HL-60/S4 (cell line): ENCODE measurements around the gene CD3E.

Experiments used
- in situ Hi-C: fragments of 300-500 bp; cut with MboI; formaldehyde crosslinking; loops from 2 replicates; pipeline ENCODE4 v1.14.3; 2022; ENCODE audit warnings: low sequenced_read_pairs

Gene CD3E

GRCh38 chr11:118304568-118305248 is at the start of gene CD3E:
TSS of gene CD3E (plus strand) at chr11:118304730. CDS start at chr11:118304953, 223 bp downstream.
- in situ Hi-C loops: no loop called here

GRCh38 chr11:118258410-118258809 is 46.1 kb upstream of the CD3E start:
- in situ Hi-C loops: no loop called here

GRCh38 chr11:118259138-118259537 is 45.4 kb upstream of the CD3E start:
- in situ Hi-C loops: no loop called here

- in situ Hi-C loops: no loop called here
Measured at GRCh38 chr11:118260353-118260752, 44.2 kb upstream of the CD3E start.

GRCh38 chr11:118263112-118263511 is 41.4 kb upstream of the CD3E start:
- in situ Hi-C loops: no loop called here

GRCh38 chr11:118263695-118264568 is 40.6 kb upstream of the CD3E start, which contains the start of gene MPZL2:
TSS of gene MPZL2 (minus strand) at chr11:118264297. CDS start at chr11:118264153, 144 bp downstream.
- in situ Hi-C loops: no loop called here

- in situ Hi-C loops: no loop called here
Measured at GRCh38 chr11:118264569-118265465, 39.7 kb upstream of the CD3E start.

GRCh38 chr11:118265954-118266353 is 38.6 kb upstream of the CD3E start:
- in situ Hi-C loops: no loop called here

- in situ Hi-C loops: no loop called here
Measured at GRCh38 chr11:118267486-118267885, 37.0 kb upstream of the CD3E start.

GRCh38 chr11:118272001-118272400 is 32.5 kb upstream of the CD3E start:
- in situ Hi-C loops: no loop called here

- in situ Hi-C loops: no loop called here
Measured at GRCh38 chr11:118274186-118274585, 30.3 kb upstream of the CD3E start.

- in situ Hi-C loops: no loop called here
Measured at GRCh38 chr11:118275176-118275575, 29.4 kb upstream of the CD3E start.

GRCh38 chr11:118276422-118276821 is 28.1 kb upstream of the CD3E start:
- in situ Hi-C loops: no loop called here

GRCh38 chr11:118277312-118277711 is 27.2 kb upstream of the CD3E start:
- in situ Hi-C loops: no loop called here

- in situ Hi-C loops: no loop called here
Measured at GRCh38 chr11:118281284-118281683, 23.2 kb upstream of the CD3E start.

- in situ Hi-C loops: no loop called here
Measured at GRCh38 chr11:118282606-118283005, 21.9 kb upstream of the CD3E start.

GRCh38 chr11:118283037-118283636 is 21.4 kb upstream of the CD3E start:
- in situ Hi-C loops: no loop called here

- in situ Hi-C loops: no loop called here
Measured at GRCh38 chr11:118283756-118284350, 20.7 kb upstream of the CD3E start.

GRCh38 chr11:118286545-118286944 is 18.0 kb upstream of the CD3E start:
- in situ Hi-C loops: no loop called here

- in situ Hi-C loops: no loop called here
Measured at GRCh38 chr11:118287006-118287405, 17.5 kb upstream of the CD3E start.
